GM12878 (cell line): ENCODE data around the gene ESR2. TPM values are rescaled to one million over a fixed set of nuclear protein-coding genes. Genes with fewer than 3 reads are reported as not detected.

Experiments used
- ATAC-seq: fragments of 200-7000 bp; cut with Tn5 transposase; 3 replicates; pipeline ENCODE4 v1.9.1; 2020; ENCODE audit warnings: mild to moderate bottlenecking, moderate library complexity
- BruUV-seq: library from RNA; stranded (reverse); fragments of 400-500 nt; replicated peaks from 2 replicates; lab custom pipeline; 2021; lab: Mats Ljungman, UMichigan
- CTCF ChIA-PET: fragments of 300-600 bp; sonication (Branson Sonifier 250); formaldehyde crosslinking; extraction: SDS; loops from one replicate; lab custom pipeline; 2021; ENCODE audit warnings: inconsistent platforms; lab: Yijun Ruan, JAX
- POLR2A ChIA-PET: fragments of 350-600 bp; formaldehyde crosslinking; extraction: SDS; loops from one replicate; lab custom pipeline; 2021; ENCODE audit warnings: inconsistent platforms; lab: Charles Lee
- RAD21 ChIA-PET: fragments of 300-600 bp; sonication (Branson Sonifier 250); formaldehyde crosslinking; loops from one replicate; lab custom pipeline; 2023; ENCODE audit warnings: antibody characterized with exemption; ENCODE audit not compliant: unreplicated experiment; lab: Charles Lee
- SMC1A ChIA-PET: fragments of 300-600 bp; sonication (Branson Sonifier 250); formaldehyde crosslinking; loops from one replicate; lab custom pipeline; 2023; ENCODE audit not compliant: unreplicated experiment, uncharacterized antibody; lab: Charles Lee
- DNase-seq: peaks from one replicate; pipeline ENCODE4 v3.0.0-alpha.2; 2011; ENCODE audit warnings: low read depth, low spot score
- FAIRE-seq: peaks from 3 replicates; lab custom pipeline; 2011; peaks lifted over from hg19 to GRCh38; lab: Jason Lieb, UNC
- H2AFZ ChIP-seq: 2 replicates; pipeline ENCODE4 v1.6.0; 2011; ENCODE audit warnings: low read depth, low read length, control low read depth; ENCODE audit not compliant: control insufficient read depth
- H3K27ac ChIP-seq: 2 replicates; pipeline ENCODE4 v1.5.1; 2011; ENCODE audit warnings: control low read depth; ENCODE audit not compliant: control insufficient read depth, insufficient read depth
- H3K27me3 ChIP-seq, 2 experiments: replicated peaks in 1 of 2; 2 replicates each; pipeline versions ENCODE4 v1.6.0 to v1.6.1; 2011; ENCODE audit warnings: low read length in 1 of 2; ENCODE audit not compliant: control insufficient read depth in 2 of 2, insufficient read depth in 2 of 2
- H3K36me3 ChIP-seq, 2 experiments: 2 replicates each; pipeline ENCODE4 v1.5.1; 2011; ENCODE audit warnings: low read length in 1 of 2; ENCODE audit not compliant: control insufficient read depth in 2 of 2, insufficient read depth in 2 of 2
- H3K4me1 ChIP-seq: 2 replicates; pipeline ENCODE4 v1.6.1; 2011; ENCODE audit warnings: mild to moderate bottlenecking, low read length, moderate library complexity, mixed read lengths; ENCODE audit not compliant: control insufficient read depth, insufficient read depth
- H3K4me2 ChIP-seq: 2 replicates; pipeline ENCODE4 v1.6.0; 2011; ENCODE audit warnings: control low read depth; ENCODE audit not compliant: control insufficient read depth, insufficient read depth
- H3K4me3 ChIP-seq: fragments of 200-600 bp; sonication (generic); 2 replicates; pipeline ENCODE4 v1.5.1; 2016
- H3K79me2 ChIP-seq: 2 replicates; pipeline ENCODE4 v1.6.0; 2011; ENCODE audit warnings: low read length; ENCODE audit not compliant: control insufficient read depth, insufficient read depth
- H3K9ac ChIP-seq: 2 replicates; pipeline ENCODE4 v1.8.0; 2011; ENCODE audit warnings: low read length, control low read depth, mixed read lengths; ENCODE audit not compliant: control insufficient read depth, insufficient read depth
- H3K9me3 ChIP-seq: replicated peaks from 3 replicates; pipeline ENCODE4 v1.5.1; 2011; ENCODE audit warnings: mild to moderate bottlenecking, low read length; ENCODE audit not compliant: control insufficient read depth, insufficient read depth
- H4K20me1 ChIP-seq: 2 replicates; pipeline ENCODE4 v1.6.0; 2011; ENCODE audit not compliant: control insufficient read depth, insufficient read depth
- CTCF ChIP-seq, 3 experiments: IDR thresholded peaks in 2 of 3; conservative IDR thresholded peaks in 1 of 3; 2 replicates each; pipeline ENCODE4 v1.5.1; 2011; ENCODE audit warnings: low read depth in 3 of 3, low read length in 3 of 3, mild to moderate bottlenecking in 3 of 3, control low read depth in 2 of 3, moderate library complexity in 2 of 3, inconsistent platforms in 1 of 3, mixed read lengths in 1 of 3; ENCODE audit not compliant: control insufficient read depth in 2 of 3, insufficient read depth in 1 of 3; ENCODE audit errors: extremely low read depth in 1 of 3
- EZH2 ChIP-seq: IDR thresholded peaks from 2 replicates; pipeline ENCODE4 v1.6.1; 2012; ENCODE audit warnings: low read depth, mild to moderate bottlenecking, control low read depth, inconsistent platforms, low read length, borderline replicate concordance; ENCODE audit not compliant: control insufficient read depth
- MLLT1 ChIP-seq: fragments of 450-650 bp; IDR thresholded peaks from 2 replicates; pipeline ENCODE4 v1.6.1; 2016; ENCODE audit warnings: mild to moderate bottlenecking
- RAD21 ChIP-seq: IDR thresholded peaks from 2 replicates; pipeline ENCODE4 v1.6.1; 2011; ENCODE audit warnings: mild to moderate bottlenecking, low read depth, low read length, moderate library complexity; ENCODE audit not compliant: insufficient read depth
- SMC3 ChIP-seq: IDR thresholded peaks from 2 replicates; pipeline ENCODE4 v1.6.1; 2011; ENCODE audit warnings: low read length, improper control_type of control experiment, borderline replicate concordance
- SREBF2 ChIP-seq: IDR thresholded peaks from 2 replicates; pipeline ENCODE4 v1.6.1; 2012; ENCODE audit warnings: mild to moderate bottlenecking, low read length
- WGBS: methylation state at CpG from one replicate; pipeline ENCODE4 v1.1.6; 2016; ENCODE audit warnings: low lambda C conversion rate; ENCODE audit not compliant: insufficient replicate concordance, insufficient coverage; ENCODE audit errors: missing lambda C conversion rate; 5-methylcytosine and 5-hydroxymethylcytosine counted together
- in situ Hi-C: fragments of 300-500 bp; cut with MboI; formaldehyde crosslinking; loops from 9 replicates; pipeline ENCODE4 v1.14.3; 2018; ENCODE audit warnings: mixed read lengths
- intact Hi-C: fragments of 100-400 bp; cut with micrococcal nuclease; formaldehyde crosslinking; loops from one replicate; pipeline ENCODE4 v1.14.2; 2022; ENCODE audit not compliant: unreplicated experiment
- polyA plus RNA-seq, 11 experiments: library from polyadenylated mRNA; depleted of rRNA in 4 of 11; unstranded in 6 of 11; stranded (reverse) in 5 of 11; fragments of >200 nt; fragmentation: Nextera tagmentation in 4 of 11; fragmentation: Illumina TruSeq in 1 of 11; extraction: Ambion mirVana in 4 of 11; extraction: Trizol in 1 of 11; gene quantifications; 1 replicate in 1 of 11; 2 replicates in 10 of 11; pipeline versions ENCODE4 v1.2.1 to v1.2.3, GENCODE V29; 2011 to 2016; ENCODE audit warnings: inconsistent platforms in 2 of 11, missing spikeins in 2 of 11, low read depth in 1 of 11
- total RNA-seq, 4 experiments: library from RNA; depleted of rRNA in 3 of 4; stranded (reverse); fragments of >200 nt in 3 of 4; fragmentation: Illumina TruSeq in 1 of 4; extraction: Trizol in 1 of 4; gene quantifications; 2 replicates each; pipeline versions ENCODE4 v1.2.1 to v1.2.3, GENCODE V29; 2013 to 2021

Gene ESR2
- total and polyA plus RNA-seq, 10 of the 15 experiments (the other 5 are each of a cell fraction or from before 2014, with no cell fraction given) = 0.29 to 2.6 (median 0.81) TPM

GRCh38 chr14:64159588-64159987, 134.6 kb downstream of the ESR2 start:
- FAIRE-seq (no peak), ATAC-seq (no peak), DNase-seq (no peak)
- Histone ChIP-seq H3K9ac (no peak overlapping the region), H3K9me3 (no peaks in the 10 kb centered on the region), H3K27ac (no peak overlapping the region), H4K20me1 (no peaks in the 10 kb centered on the region), H2AFZ (no peak overlapping the region), H3K4me1 (no peaks in the 10 kb centered on the region), H3K79me2 (no peaks in the 10 kb centered on the region), H3K4me2 (no peak overlapping the region), H3K27me3 (no peaks in the 10 kb centered on the region), H3K36me3 (peaks cover 2 to 9% of the 10 kb centered on the region in 2 experiments), H3K4me3 (no peak overlapping the region)
- CTCF ChIA-PET = interaction anchor here (0.6 to 3.7 kb wide), 3 partner anchors 9 to 748 kb away, joined by 3 to 16 read pairs (median 3); partner anchors contain the start of gene ESR2
- SMC1A ChIA-PET = interaction anchor here (1.0 to 2.5 kb wide), 3 partner anchors 74 to 144 kb away, joined by 3 to 15 read pairs (median 3); partner anchors contain the start of gene ESR2
- in situ Hi-C loops = no loop called here
- 100% methylated on average over 3 of the region's 3 CpGs for WGBS
- POLR2A ChIA-PET = interaction anchor here (1.0 kb wide), 1 partner anchor 9 kb away, joined by 3 read pairs; no protein-coding TSS in a partner anchor
- RAD21 ChIA-PET = no interaction called here
- intact Hi-C loops = loop anchor here (1.0 kb wide), 1 partner anchor 136 kb away; no protein-coding TSS in a partner anchor
- no TSS peak for BruUV-seq
- no peak for TF ChIP-seq SREBF2
- TF ChIP-seq RAD21 = peak; percentile 44
- TF ChIP-seq SMC3 = peak; percentile 45; the same call in 1 of the 2 replicates
- no peak for TF ChIP-seq MLLT1
- TF ChIP-seq EZH2 = no peak
- peak; percentile 18 to 51 (median 25); a peak in 4 of 6 replicates for TF ChIP-seq CTCF (IDR thresholded peaks at IDR 0.05 in 2 of 3, conservative IDR thresholded peaks at IDR 0.05 in 1 of 3; ENCODE audit: control insufficient read depth in 2 of 3, extremely low read depth in 1 of 3, insufficient read depth in 1 of 3, low read depth in 3 of 3, low read length in 3 of 3)
